Measurements from ENCODE around the gene LRCOL1. TPM values are rescaled to one million over a fixed set of nuclear protein-coding genes. Genes with fewer than 3 reads are reported as not detected.

LRCOL1 gene
- total RNA-seq, 1 donor from 2014 or later: not detected

DNA sequence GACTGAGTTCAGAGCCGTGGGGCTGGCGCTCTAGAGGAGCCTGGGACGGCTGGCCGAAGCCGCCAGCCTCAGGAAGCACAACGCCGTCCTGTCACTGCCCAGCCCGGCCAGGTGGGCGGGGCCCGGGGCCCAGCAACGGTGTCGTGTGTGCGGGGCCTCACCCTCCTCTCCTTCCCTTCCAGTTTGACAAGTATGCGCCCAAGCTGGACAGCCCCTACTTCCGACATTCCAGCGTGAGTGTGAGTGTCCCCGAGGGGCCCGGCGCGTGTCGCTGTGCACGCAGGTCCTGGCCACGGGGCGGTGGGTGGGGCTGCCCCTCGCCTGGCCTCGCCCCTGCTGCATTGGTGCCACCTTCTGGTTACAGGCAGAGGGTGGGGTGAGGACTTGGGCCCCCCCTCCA, 38.3 kb downstream of the LRCOL1 start:
- Histone ChIP-seq H3K4me3 (no peak overlapping the region), H3K9me3 (replicated peaks) (no peaks in the 10 kb centered on the region), H3K27me3 (ENCODE audit: low read depth) (no peaks in the 10 kb centered on the region), H3K27ac (replicated peaks) (no peak overlapping the region), H3K4me1 (no peaks in the 10 kb centered on the region), H3K36me3 (peaks cover 69% of the 10 kb centered on the region)
- DNase-seq: no peak
- TF ChIP-seq, protein P1, sequence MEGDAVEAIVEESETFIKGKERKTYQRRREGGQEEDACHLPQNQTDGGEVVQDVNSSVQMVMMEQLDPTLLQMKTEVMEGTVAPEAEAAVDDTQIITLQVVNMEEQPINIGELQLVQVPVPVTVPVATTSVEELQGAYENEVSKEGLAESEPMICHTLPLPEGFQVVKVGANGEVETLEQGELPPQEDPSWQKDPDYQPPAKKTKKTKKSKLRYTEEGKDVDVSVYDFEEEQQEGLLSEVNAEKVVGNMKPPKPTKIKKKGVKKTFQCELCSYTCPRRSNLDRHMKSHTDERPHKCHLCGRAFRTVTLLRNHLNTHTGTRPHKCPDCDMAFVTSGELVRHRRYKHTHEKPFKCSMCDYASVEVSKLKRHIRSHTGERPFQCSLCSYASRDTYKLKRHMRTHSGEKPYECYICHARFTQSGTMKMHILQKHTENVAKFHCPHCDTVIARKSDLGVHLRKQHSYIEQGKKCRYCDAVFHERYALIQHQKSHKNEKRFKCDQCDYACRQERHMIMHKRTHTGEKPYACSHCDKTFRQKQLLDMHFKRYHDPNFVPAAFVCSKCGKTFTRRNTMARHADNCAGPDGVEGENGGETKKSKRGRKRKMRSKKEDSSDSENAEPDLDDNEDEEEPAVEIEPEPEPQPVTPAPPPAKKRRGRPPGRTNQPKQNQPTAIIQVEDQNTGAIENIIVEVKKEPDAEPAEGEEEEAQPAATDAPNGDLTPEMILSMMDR (IDR thresholded peaks at IDR 0.05; ENCODE audit: borderline replicate concordance): no peak
- intact Hi-C loops (cut with micrococcal nuclease): no loop called here

DNA sequence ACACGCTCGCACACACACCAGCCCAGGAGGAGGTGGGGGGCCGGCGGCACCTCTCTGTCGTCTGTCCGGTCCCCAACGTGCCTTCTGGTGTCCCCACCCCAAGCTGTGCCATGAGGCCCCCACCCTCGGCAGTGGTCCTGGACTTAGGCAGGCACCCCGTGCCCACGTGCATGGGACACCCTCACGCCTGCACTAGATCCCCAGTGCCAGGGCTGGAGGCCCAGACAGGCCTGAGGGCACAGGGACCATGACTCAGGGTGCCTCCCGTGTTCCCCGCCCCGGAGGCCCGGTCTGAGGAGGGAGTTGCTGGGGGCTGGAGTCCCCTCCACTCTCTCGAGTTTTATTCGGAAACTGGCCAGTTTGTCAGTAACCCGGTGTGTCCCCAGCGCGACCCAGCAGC, 38.8 kb downstream of the LRCOL1 start:
- TF ChIP-seq, protein P1 (IDR thresholded peaks at IDR 0.05; ENCODE audit: borderline replicate concordance): no peak
- no peak overlapping the region for H3K27ac ChIP-seq (replicated peaks)
- H3K27me3 ChIP-seq (ENCODE audit: low read depth): no peaks in the 10 kb centered on the region
- H3K36me3 ChIP-seq: peaks cover 66% of the 10 kb centered on the region
- intact Hi-C loops (cut with micrococcal nuclease): no loop called here
- H3K4me1 ChIP-seq: no peaks in the 10 kb centered on the region
- no peak overlapping the region for H3K4me3 ChIP-seq
- no peak for DNase-seq
- H3K9me3 ChIP-seq (replicated peaks): no peaks in the 10 kb centered on the region

DNA sequence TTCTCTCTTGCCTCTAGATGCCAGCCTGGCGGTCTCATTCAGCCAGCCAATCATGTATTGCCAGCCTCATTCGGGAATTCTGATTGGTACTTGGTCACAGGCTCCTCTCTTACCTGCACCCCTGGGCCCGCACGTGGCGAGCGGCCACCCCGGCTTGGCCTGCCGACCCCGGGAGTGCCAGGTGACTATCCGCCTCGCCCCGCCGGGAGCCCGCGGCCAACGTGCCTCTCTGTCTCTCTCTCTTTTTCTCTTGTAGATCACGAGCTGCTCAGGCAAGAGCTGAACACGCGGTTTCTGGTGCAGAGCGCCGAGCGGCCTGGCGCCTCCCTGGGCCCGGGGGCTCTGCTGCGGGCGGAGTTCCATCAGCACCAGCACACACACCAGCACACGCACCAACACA, 39.3 kb downstream of the LRCOL1 start:
- TF ChIP-seq, protein P1 (IDR thresholded peaks at IDR 0.05; ENCODE audit: borderline replicate concordance): no peak
- intact Hi-C loops (cut with micrococcal nuclease): no loop called here
- DNase-seq: no peak
- H3K9me3 ChIP-seq (replicated peaks): no peaks in the 10 kb centered on the region
- no peaks in the 10 kb centered on the region for H3K4me1 ChIP-seq
- no peaks in the 10 kb centered on the region for H3K27me3 ChIP-seq (ENCODE audit: low read depth)
- H3K36me3 ChIP-seq: peaks cover 67% of the 10 kb centered on the region
- H3K4me3 ChIP-seq: no peak overlapping the region
- no peak overlapping the region for H3K27ac ChIP-seq (replicated peaks)

DNA sequence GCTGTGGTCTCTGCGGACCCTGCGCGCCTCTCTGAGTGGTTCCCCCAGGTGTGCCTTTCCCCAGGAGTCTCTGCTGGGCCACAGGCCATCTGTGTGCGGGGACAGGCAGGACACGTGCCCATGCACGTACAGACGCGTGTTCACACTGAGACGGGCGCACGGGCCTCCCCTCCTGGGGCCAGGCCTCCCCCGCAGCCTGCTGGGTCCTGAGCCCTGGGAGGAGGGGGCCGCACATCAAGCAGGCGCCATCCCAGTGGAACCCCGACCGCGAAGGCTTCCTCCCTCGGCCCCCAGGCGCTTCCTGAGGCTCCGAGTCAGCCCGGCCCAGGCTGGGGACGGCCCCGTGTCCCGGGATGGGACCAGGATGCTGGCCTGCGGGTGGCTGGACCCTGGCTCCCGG, 39.7 kb downstream of the LRCOL1 start:
- Histone ChIP-seq H3K36me3 (peaks cover 68% of the 10 kb centered on the region), H3K27ac (replicated peaks) (no peak overlapping the region), H3K27me3 (ENCODE audit: low read depth) (no peaks in the 10 kb centered on the region), H3K9me3 (replicated peaks) (no peaks in the 10 kb centered on the region), H3K4me3 (no peak overlapping the region), H3K4me1 (no peaks in the 10 kb centered on the region)
- TF ChIP-seq, protein P1 (IDR thresholded peaks at IDR 0.05; ENCODE audit: borderline replicate concordance): no peak
- no peak for DNase-seq
- intact Hi-C loops (cut with micrococcal nuclease): no loop called here

DNA sequence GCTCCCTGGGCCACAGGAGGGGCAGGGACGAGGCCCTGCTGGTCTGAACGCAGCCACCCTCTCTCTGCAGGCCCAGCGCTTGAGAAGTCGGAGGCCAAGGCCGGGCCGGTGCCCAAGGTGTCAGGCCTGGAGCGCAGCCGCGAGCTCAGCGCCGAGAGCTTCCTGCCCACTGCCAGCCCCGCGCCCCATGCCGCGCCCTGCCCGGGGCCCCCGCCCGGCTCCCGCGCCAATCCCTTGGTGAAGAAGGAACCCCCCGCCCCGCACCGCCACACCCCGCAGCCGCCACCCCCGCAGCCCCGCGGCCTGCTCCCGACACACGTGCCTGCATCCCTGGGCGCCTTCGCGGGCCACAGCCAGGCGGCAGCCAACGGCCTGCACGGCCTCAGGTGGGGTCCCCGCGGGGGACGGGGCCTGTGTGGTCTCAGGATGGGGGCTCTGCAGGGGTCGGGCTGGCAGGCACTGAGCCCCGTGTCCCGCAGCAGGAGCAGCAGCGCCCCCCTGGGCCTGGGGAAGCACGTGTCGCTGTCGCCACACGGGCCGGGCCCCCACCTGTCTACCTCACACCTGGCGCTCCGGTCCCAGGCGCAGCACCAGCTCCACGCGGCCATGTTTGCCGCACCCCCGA, 40.4 kb downstream of the LRCOL1 start:
- Histone ChIP-seq H3K9me3 (replicated peaks) (no peaks in the 10 kb centered on the region), H3K4me3 (no peak overlapping the region), H3K4me1 (no peaks in the 10 kb centered on the region), H3K36me3 (peaks cover 62% of the 10 kb centered on the region), H3K27me3 (ENCODE audit: low read depth) (no peaks in the 10 kb centered on the region), H3K27ac (replicated peaks) (no peak overlapping the region)
- TF ChIP-seq, protein P1 (IDR thresholded peaks at IDR 0.05; ENCODE audit: borderline replicate concordance): no peak
- no peak for DNase-seq
- intact Hi-C loops (cut with micrococcal nuclease): no loop called here
